RWPE2 (cell line): ENCODE data around the gene CHI3L1.

Experiments
- ATAC-seq: fragments of 200-7000 bp; cut with Tn5 transposase; 3 replicates; pipeline ENCODE4 v1.9.1; 2021; ENCODE audit warnings: low read depth
- DNase-seq: peaks from one replicate; pipeline ENCODE4 v3.0.0-alpha.2; 2020; ENCODE audit warnings: low spot score
- H3K27ac ChIP-seq: fragments of 450-650 bp; 2 replicates; pipeline ENCODE4 v1.5.1; 2017; ENCODE audit warnings: mild to moderate bottlenecking; ENCODE audit not compliant: poor library complexity, severe bottlenecking
- H3K27me3 ChIP-seq: fragments of 250-450 bp; sonication (Bioruptor Pico); 2 replicates; pipeline ENCODE4 v1.5.1; 2021; ENCODE audit warnings: mild to moderate bottlenecking, moderate library complexity; ENCODE audit not compliant: insufficient read depth, poor library complexity, severe bottlenecking
- H3K36me3 ChIP-seq: fragments of 250-450 bp; sonication (Bioruptor Pico); 2 replicates; pipeline ENCODE4 v1.5.1; 2020; ENCODE audit warnings: low read depth, mild to moderate bottlenecking, moderate library complexity
- H3K4me1 ChIP-seq: fragments of 250-450 bp; sonication (Bioruptor Pico); 2 replicates; pipeline ENCODE4 v1.5.1; 2021; ENCODE audit warnings: mild to moderate bottlenecking, moderate library complexity; ENCODE audit not compliant: insufficient read depth, poor library complexity, severe bottlenecking
- H3K4me3 ChIP-seq: fragments of 250-450 bp; sonication (Bioruptor Pico); 2 replicates; pipeline ENCODE4 v1.5.1; 2021; ENCODE audit warnings: mild to moderate bottlenecking, moderate library complexity; ENCODE audit not compliant: severe bottlenecking
- H3K9me3 ChIP-seq: fragments of 250-450 bp; sonication (Bioruptor Pico); 2 replicates; pipeline ENCODE4 v1.5.1; 2021; ENCODE audit warnings: mild to moderate bottlenecking, moderate library complexity; ENCODE audit not compliant: severe bottlenecking
- TF ChIP-seq, protein P1 (sequence below): fragments of 450-650 bp; IDR thresholded peaks from one replicate; pipeline ENCODE4 v1.5.1; 2017; ENCODE audit warnings: mild to moderate bottlenecking, moderate library complexity; ENCODE audit not compliant: poor library complexity, severe bottlenecking

CHI3L1 gene

GRCh38 chr1:203211812-203212211, 25.3 kb upstream of the CHI3L1 start:
- no peak for ATAC-seq
- H3K27ac ChIP-seq: no peak overlapping the region
- TF ChIP-seq, protein P1, sequence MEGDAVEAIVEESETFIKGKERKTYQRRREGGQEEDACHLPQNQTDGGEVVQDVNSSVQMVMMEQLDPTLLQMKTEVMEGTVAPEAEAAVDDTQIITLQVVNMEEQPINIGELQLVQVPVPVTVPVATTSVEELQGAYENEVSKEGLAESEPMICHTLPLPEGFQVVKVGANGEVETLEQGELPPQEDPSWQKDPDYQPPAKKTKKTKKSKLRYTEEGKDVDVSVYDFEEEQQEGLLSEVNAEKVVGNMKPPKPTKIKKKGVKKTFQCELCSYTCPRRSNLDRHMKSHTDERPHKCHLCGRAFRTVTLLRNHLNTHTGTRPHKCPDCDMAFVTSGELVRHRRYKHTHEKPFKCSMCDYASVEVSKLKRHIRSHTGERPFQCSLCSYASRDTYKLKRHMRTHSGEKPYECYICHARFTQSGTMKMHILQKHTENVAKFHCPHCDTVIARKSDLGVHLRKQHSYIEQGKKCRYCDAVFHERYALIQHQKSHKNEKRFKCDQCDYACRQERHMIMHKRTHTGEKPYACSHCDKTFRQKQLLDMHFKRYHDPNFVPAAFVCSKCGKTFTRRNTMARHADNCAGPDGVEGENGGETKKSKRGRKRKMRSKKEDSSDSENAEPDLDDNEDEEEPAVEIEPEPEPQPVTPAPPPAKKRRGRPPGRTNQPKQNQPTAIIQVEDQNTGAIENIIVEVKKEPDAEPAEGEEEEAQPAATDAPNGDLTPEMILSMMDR: no peak

GRCh38 chr1:203210988-203211387, 24.5 kb upstream of the CHI3L1 start:
- no peak overlapping the region for H3K27ac ChIP-seq
- ATAC-seq (no peak), DNase-seq (no peak)
- no peak overlapping the region for H3K4me3 ChIP-seq
- no peaks in the 10 kb centered on the region for H3K4me1 ChIP-seq
- TF ChIP-seq, protein P1: no peak
- no peaks in the 10 kb centered on the region for H3K9me3 ChIP-seq
- H3K36me3 ChIP-seq: no peaks in the 10 kb centered on the region
- H3K27me3 ChIP-seq: no peaks in the 10 kb centered on the region

More at GRCh38 chr1:203211812-203212211, 25.3 kb upstream of the CHI3L1 start:
- Histone ChIP-seq H3K36me3 (no peaks in the 10 kb centered on the region), H3K4me3 (no peak overlapping the region), H3K9me3 (no peaks in the 10 kb centered on the region), H3K4me1 (no peaks in the 10 kb centered on the region), H3K27me3 (no peaks in the 10 kb centered on the region)
- DNase-seq: no peak

DNA sequence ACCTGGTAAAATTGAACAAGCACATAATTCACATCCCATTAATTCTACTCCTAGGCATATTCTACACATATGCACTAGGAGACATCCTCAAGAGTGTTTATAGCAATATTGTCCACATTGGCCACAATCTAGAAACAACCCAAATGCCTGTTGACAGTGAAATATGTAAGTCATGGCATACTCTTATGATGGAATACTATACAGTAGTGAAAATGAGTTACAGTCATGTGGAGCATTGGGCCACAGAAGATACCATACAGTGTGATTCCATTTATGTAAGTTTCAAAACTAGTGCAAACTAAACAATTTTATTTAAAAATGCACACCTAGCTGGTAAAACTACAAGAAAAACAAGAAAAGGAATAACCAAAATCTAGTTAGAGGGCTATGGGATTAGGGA, 23.8 kb upstream of the CHI3L1 start:
- ATAC-seq (no peak), DNase-seq (no peak)
- Histone ChIP-seq H3K9me3 (no peaks in the 10 kb centered on the region), H3K4me1 (no peaks in the 10 kb centered on the region), H3K27ac (no peak overlapping the region), H3K27me3 (no peaks in the 10 kb centered on the region), H3K4me3 (no peak overlapping the region), H3K36me3 (no peaks in the 10 kb centered on the region)
- TF ChIP-seq, protein P1: no peak

- H3K27ac ChIP-seq: no peak overlapping the region
- DNase-seq: no peak
- no peaks in the 10 kb centered on the region for H3K36me3 ChIP-seq
- ATAC-seq: no peak
- H3K9me3 ChIP-seq: no peaks in the 10 kb centered on the region
- no peak overlapping the region for H3K4me3 ChIP-seq
- H3K27me3 ChIP-seq: no peaks in the 10 kb centered on the region
- no peaks in the 10 kb centered on the region for H3K4me1 ChIP-seq
- TF ChIP-seq, protein P1: no peak
These were observed 21.7 kb upstream of the CHI3L1 start for GRCh38 chr1:203208181-203208580.

DNA sequence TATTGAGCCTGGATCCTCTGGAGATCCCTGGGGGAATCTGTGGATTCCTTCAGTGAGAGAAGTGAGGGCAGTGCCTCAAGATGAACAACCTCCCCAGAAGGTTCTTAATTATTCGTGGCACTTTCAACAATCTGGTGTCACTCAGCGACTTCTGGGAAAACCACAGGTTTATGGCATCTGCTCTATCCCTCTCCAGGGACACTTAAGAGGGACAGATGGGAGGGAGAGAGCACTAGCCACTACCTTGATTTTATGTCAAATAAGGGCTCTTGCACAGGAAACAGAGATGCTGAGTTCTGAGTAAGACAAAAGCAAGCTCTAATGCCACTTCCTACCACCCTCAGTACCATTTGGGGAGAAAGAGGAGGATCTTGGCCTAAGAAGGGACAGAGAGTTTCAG, 21.2 kb upstream of the CHI3L1 start:
- Histone ChIP-seq H3K9me3 (no peaks in the 10 kb centered on the region), H3K27ac (no peak overlapping the region), H3K27me3 (no peaks in the 10 kb centered on the region), H3K36me3 (no peaks in the 10 kb centered on the region), H3K4me3 (no peak overlapping the region), H3K4me1 (no peaks in the 10 kb centered on the region)
- TF ChIP-seq, protein P1: no peak
- ATAC-seq (no peak), DNase-seq (no peak)
